ENCODE data around the gene LRRC23. TPM values are rescaled to one million over a fixed set of nuclear protein-coding genes. Genes with fewer than 3 reads are reported as not detected.

Gene LRRC23
- total RNA-seq, 4 donors from 2014 or later: 8.8 to 16.6 (median 13.6) TPM

DNA sequence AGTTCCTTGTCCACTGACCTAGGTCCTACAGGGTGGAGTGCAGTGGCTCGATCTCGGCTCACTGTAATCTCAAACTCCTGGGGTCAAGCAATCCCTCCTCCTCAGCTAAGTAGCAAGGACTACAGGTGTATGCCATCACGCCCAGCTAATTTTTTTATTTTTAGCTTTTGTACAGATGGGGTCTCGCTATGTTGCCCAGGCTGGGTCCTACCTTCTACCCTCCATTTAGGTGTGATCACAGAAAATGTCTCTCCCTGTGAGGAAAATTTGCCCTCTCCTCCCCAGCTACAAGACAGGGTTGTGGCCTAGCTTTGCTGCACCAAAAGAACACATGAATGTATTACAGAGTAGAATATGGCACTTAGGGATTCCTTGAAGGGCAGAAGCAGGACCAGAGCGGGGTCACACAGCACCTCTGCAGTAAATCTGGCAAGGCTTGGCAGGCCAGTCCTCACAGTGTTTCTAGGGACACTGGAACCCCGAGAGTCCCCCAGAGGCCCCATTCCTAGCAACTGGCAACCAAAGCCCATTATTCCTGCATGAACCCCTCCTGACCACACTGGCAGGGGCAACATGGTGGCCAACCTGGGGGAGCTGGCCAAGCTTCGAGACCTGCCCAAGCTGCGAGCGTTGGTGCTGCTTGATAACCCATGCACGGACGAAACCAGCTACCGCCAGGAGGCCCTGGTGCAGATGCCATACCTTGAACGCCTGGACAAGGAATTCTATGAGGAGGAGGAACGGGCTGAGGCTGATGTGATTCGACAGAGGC, 7.7 kb downstream of the LRRC23 start:
- no peak overlapping the region for H3K4me3 ChIP-seq
- WGBS, 2 donors (ENCODE audit: low coverage in 1 of 2): 87 to 88% methylated on average over 7 to 8 of the region's 15 CpGs
- no peaks in the 10 kb centered on the region for H3K9me3 ChIP-seq
- H3K36me3 ChIP-seq: peaks cover 0 to 21% of the 10 kb centered on the region in 2 donors
- no peak for TF ChIP-seq POLR2AphosphoS5 (IDR thresholded peaks at IDR 0.05)
- TF ChIP-seq EP300 (IDR thresholded peaks at IDR 0.05): no peak
- no peak for TF ChIP-seq CTCF (IDR thresholded peaks at IDR 0.05)
- no peak for TF ChIP-seq POLR2A (IDR thresholded peaks at IDR 0.05)
- H3K27ac ChIP-seq: no peak overlapping the region
- ATAC-seq: no peak
- H3K27me3 ChIP-seq: no peaks in the 10 kb centered on the region
- peaks cover 0 to 31% (median 15%) of the 10 kb centered on the region in 3 donors for H3K4me1 ChIP-seq

- peaks cover 0 to 34% of the 10 kb centered on the region in 2 donors for H3K36me3 ChIP-seq
- peak within 1 kb of the TSS; percentile 65 to 87 for H3K4me3 ChIP-seq
- ATAC-seq: peak; percentile 96
- TF ChIP-seq POLR2AphosphoS5 (IDR thresholded peaks at IDR 0.05): peak; percentile 26
- TF ChIP-seq POLR2A (IDR thresholded peaks at IDR 0.05): peak; percentile 40 to 54
- TF ChIP-seq EP300 (IDR thresholded peaks at IDR 0.05): no peak
- peak in 1 of 4 experiments; percentile 24 for TF ChIP-seq CTCF (IDR thresholded peaks at IDR 0.05)
- no peaks in the 10 kb centered on the region for H3K9me3 ChIP-seq
- peaks cover 0 to 31% (median 15%) of the 10 kb centered on the region in 3 donors for H3K4me1 ChIP-seq
- H3K27me3 ChIP-seq: no peaks in the 10 kb centered on the region
- peak within 1 kb of the TSS; percentile 58 to 92 (median 90) for H3K27ac ChIP-seq
- WGBS, 2 donors (ENCODE audit: low coverage in 1 of 2): 0% methylated on average over 14 to 15 of the region's 68 CpGs
These were observed 9.8 kb downstream of the LRRC23 start, which contains the start of gene ENO2 for GRCh38 chr12:6914246-6914946. ENO2 (plus strand) TSS chr12:6914580; CDS start chr12:6915833, 1,253 bp downstream.

DNA sequence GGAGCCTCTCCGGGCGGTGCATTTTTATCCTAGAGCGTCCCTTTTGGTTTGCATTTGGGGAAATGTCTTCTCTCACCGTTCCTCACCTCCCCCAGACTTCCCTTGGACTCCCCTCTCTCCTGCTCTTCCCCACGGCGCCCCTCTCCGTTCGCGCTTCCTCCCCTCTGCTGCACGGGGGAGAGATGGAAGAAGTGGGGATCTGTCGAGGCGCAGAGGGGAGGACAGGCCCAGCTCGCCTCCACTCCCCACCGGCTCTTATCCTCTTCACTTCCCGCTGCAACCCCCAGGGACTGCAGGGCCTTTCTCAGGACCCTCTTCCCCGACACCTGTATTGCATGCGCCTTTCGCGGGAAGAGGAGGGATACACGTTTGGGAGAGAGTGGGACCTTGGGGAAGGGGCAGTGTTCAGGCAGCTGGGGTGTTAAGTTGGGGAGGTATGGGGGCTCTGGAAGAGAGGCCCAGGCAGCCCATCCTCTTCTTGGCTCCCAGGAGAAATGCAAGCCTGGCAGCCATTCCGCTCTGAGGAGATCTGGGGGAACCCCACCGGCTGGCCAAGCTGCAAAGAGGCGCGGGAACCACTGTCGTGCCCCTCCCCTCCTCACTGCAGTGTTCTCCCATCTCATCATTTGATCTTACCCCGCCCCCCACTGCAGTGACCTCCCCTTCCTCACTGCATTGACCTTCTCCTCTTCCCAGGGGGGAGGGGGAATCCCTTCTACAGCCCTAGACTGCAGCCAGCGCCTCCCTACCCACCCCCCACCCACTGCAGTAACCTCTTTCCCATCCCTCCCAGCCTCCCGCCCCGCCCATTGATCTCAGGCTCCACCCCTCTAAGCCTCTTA, 10.5 kb downstream of the LRRC23 start:
- Histone ChIP-seq H3K4me3 (peak overlapping the region; percentile 65 to 87), H3K36me3 (peaks cover 0 to 42% of the 10 kb centered on the region in 2 donors), H3K27ac (peak overlapping the region; percentile 58 to 92 (median 90)), H3K4me1 (peaks cover 0 to 31% (median 15%) of the 10 kb centered on the region in 3 donors), H3K9me3 (no peaks in the 10 kb centered on the region), H3K27me3 (no peaks in the 10 kb centered on the region)
- no peak for ATAC-seq
- WGBS, 2 donors (ENCODE audit: low coverage in 1 of 2): 6 to 9% methylated on average over 7 to 14 of the region's 29 CpGs
- TF ChIP-seq EP300 (IDR thresholded peaks at IDR 0.05): no peak

DNA sequence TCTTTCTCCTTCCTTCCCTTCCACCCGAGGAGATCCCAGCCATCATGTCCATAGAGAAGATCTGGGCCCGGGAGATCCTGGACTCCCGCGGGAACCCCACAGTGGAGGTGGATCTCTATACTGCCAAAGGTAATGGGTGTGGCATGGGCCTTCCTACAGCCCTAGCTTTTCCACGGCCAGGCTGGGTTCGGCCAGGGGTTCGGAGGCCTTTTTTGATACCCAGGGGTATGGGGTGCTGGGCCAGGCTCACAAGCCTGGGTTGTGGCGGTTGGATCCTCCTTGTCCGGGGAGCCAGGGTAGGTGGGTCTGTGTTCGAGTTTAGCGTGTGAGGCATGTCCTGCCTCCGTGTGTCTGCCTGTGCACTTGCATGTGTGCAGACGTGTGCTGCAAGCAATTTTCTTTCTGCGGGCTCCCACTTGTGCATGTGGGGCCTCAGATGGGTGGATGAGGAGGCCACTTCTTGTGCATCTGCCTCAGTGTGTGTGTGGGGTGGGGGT, 11.2 kb downstream of the LRRC23 start:
- Histone ChIP-seq H3K27me3 (no peaks in the 10 kb centered on the region), H3K4me3 (peak overlapping the region in 1 of 2 donors; percentile 87), H3K27ac (peak overlapping the region in 3 of 4 donors; percentile 88 to 92 (median 91)), H3K36me3 (peaks cover 0 to 48% of the 10 kb centered on the region in 2 donors), H3K4me1 (peaks cover 0 to 31% (median 15%) of the 10 kb centered on the region in 3 donors), H3K9me3 (no peaks in the 10 kb centered on the region)
- no peak for ATAC-seq
- no CpG with 5 or more reads among the region's 14 CpGs for WGBS, 2 donors (ENCODE audit: low coverage in 1 of 2)
- TF ChIP-seq POLR2AphosphoS5 (IDR thresholded peaks at IDR 0.05) (no peak), POLR2A (IDR thresholded peaks at IDR 0.05) (no peak), EP300 (IDR thresholded peaks at IDR 0.05) (no peak), CTCF (IDR thresholded peaks at IDR 0.05) (no peak)
